DND-41 (cell line): ENCODE data around the gene VWA2.

Experiments
- ATAC-seq: fragments of 200-7000 bp; cut with Tn5 transposase; 3 replicates; pipeline ENCODE4 v1.9.1; 2021; ENCODE audit warnings: low read depth; ENCODE audit not compliant: insufficient read depth
- DNase-seq: peaks from one replicate; pipeline ENCODE4 v3.0.0-alpha.2; 2020
- H2AFZ ChIP-seq: 2 replicates; pipeline ENCODE4 v1.6.0; 2012; ENCODE audit warnings: low read depth, low read length
- H3K27ac ChIP-seq: 2 replicates; pipeline ENCODE4 v1.5.1; 2012; ENCODE audit warnings: low read length, inconsistent platforms
- H3K27me3 ChIP-seq: fragments of 200-600 bp; sonication (generic); 2 replicates; pipeline ENCODE4 v1.6.0; 2012; ENCODE audit warnings: low read length, mild to moderate bottlenecking, inconsistent platforms; ENCODE audit not compliant: insufficient read depth, poor library complexity
- H3K36me3 ChIP-seq: 2 replicates; pipeline ENCODE4 v1.5.1; 2012; ENCODE audit warnings: low read length, inconsistent platforms; ENCODE audit not compliant: insufficient read depth
- H3K4me1 ChIP-seq: 2 replicates; pipeline ENCODE4 v1.5.1; 2012; ENCODE audit warnings: mild to moderate bottlenecking, low read length; ENCODE audit not compliant: insufficient read depth
- H3K4me2 ChIP-seq: 2 replicates; pipeline ENCODE4 v1.6.0; 2012; ENCODE audit warnings: mild to moderate bottlenecking, moderate library complexity, low read length, inconsistent platforms; ENCODE audit not compliant: insufficient read depth
- H3K4me3 ChIP-seq, 2 experiments: fragments of 200-600 bp in 1 of 2; shearing (Covaris generic) in 1 of 2; 2 replicates each; pipeline ENCODE4 v1.5.1; 2012 to 2016; ENCODE audit warnings: inconsistent platforms in 2 of 2, low read length in 2 of 2, mild to moderate bottlenecking in 2 of 2, low read depth in 1 of 2, moderate library complexity in 1 of 2
- H3K79me2 ChIP-seq: 2 replicates; pipeline ENCODE4 v1.6.0; 2012; ENCODE audit warnings: low read length, inconsistent platforms; ENCODE audit not compliant: insufficient read depth
- H3K9ac ChIP-seq: 2 replicates; pipeline ENCODE4 v1.6.0; 2012; ENCODE audit warnings: low read depth, mild to moderate bottlenecking, inconsistent platforms, low read length, moderate library complexity
- H3K9me3 ChIP-seq: 2 replicates; pipeline ENCODE4 v1.5.1; 2012; ENCODE audit warnings: low read length, moderate library complexity, mild to moderate bottlenecking, inconsistent platforms; ENCODE audit not compliant: insufficient read depth, severe bottlenecking
- H4K20me1 ChIP-seq: 2 replicates; pipeline ENCODE4 v1.6.0; 2012; ENCODE audit warnings: low read length; ENCODE audit not compliant: insufficient read depth
- EZH2 ChIP-seq: IDR thresholded peaks from 3 replicates; pipeline ENCODE4 v1.6.1; 2012; ENCODE audit warnings: borderline replicate concordance, low read depth, mild to moderate bottlenecking, moderate library complexity, low read length, inconsistent platforms; ENCODE audit not compliant: severe bottlenecking
- TF ChIP-seq, protein P1 (sequence below): IDR thresholded peaks from 2 replicates; pipeline ENCODE4 v1.5.1; 2012; ENCODE audit warnings: borderline replicate concordance, low read length, moderate library complexity, mild to moderate bottlenecking; ENCODE audit not compliant: poor library complexity, severe bottlenecking; ENCODE audit errors: extremely low read depth

VWA2 gene

DNA sequence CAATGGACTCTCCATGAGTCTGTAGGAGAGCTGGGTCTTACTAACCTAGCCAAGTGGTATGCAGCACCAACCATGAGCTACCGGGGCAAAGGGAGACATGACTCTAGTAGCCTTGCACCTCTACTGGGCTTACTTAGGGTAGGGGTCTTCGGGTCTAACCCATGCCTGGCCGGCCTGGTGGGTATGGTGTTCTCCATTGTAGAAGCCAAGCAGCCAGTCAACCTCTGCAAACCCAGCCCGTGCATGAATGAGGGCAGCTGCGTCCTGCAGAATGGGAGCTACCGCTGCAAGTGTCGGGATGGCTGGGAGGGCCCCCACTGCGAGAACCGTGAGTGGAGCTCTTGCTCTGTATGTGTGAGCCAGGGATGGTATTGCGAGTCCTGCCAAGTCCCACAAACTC is 51.0 kb downstream of the VWA2 start:
- DNase-seq (no peak), ATAC-seq (no peak)
- H3K4me3 ChIP-seq, result no peak overlapping the region
- H2AFZ ChIP-seq, result no peak overlapping the region
- no peak overlapping the region for H3K9ac ChIP-seq
- TF ChIP-seq, protein P1, sequence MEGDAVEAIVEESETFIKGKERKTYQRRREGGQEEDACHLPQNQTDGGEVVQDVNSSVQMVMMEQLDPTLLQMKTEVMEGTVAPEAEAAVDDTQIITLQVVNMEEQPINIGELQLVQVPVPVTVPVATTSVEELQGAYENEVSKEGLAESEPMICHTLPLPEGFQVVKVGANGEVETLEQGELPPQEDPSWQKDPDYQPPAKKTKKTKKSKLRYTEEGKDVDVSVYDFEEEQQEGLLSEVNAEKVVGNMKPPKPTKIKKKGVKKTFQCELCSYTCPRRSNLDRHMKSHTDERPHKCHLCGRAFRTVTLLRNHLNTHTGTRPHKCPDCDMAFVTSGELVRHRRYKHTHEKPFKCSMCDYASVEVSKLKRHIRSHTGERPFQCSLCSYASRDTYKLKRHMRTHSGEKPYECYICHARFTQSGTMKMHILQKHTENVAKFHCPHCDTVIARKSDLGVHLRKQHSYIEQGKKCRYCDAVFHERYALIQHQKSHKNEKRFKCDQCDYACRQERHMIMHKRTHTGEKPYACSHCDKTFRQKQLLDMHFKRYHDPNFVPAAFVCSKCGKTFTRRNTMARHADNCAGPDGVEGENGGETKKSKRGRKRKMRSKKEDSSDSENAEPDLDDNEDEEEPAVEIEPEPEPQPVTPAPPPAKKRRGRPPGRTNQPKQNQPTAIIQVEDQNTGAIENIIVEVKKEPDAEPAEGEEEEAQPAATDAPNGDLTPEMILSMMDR, result no peak
- no peak for TF ChIP-seq EZH2
- H3K9me3 ChIP-seq, result no peaks in the 10 kb centered on the region
- no peaks in the 10 kb centered on the region for H3K36me3 ChIP-seq
- peaks cover 3% of the 10 kb centered on the region; the same call in 1 of the 2 replicates for H4K20me1 ChIP-seq
- no peaks in the 10 kb centered on the region for H3K4me1 ChIP-seq
- no peaks in the 10 kb centered on the region for H3K79me2 ChIP-seq
- H3K27me3 ChIP-seq, result no peaks in the 10 kb centered on the region
- no peak overlapping the region for H3K27ac ChIP-seq
- no peak overlapping the region for H3K4me2 ChIP-seq

DNA sequence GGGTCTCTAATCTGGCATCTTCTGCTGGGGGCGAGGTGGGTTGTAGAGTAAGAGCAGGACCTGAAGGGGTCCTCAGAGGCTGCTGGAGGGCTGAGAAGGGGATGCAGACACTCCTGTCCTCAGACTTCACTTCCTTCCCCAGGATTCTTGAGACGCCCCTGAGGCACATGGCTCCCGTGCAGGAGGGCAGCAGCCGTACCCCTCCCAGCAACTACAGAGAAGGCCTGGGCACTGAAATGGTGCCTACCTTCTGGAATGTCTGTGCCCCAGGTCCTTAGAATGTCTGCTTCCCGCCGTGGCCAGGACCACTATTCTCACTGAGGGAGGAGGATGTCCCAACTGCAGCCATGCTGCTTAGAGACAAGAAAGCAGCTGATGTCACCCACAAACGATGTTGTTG is 52.0 kb downstream of the VWA2 start:
- Histone ChIP-seq H3K27ac (no peak overlapping the region), H3K9ac (no peak overlapping the region), H3K79me2 (no peaks in the 10 kb centered on the region)

DNA sequence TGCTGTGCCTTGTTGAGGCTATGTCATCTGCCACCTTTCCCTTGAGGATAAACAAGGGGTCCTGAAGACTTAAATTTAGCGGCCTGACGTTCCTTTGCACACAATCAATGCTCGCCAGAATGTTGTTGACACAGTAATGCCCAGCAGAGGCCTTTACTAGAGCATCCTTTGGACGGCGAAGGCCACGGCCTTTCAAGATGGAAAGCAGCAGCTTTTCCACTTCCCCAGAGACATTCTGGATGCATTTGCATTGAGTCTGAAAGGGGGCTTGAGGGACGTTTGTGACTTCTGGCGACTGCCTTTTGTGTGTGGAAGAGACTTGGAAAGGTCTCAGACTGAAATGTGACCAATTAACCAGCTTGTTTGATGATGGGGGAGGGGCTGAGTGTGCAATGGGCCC is 52.5 kb downstream of the VWA2 start:
- no peaks in the 10 kb centered on the region for H4K20me1 ChIP-seq
- no peaks in the 10 kb centered on the region for H3K79me2 ChIP-seq
- ATAC-seq (no peak), DNase-seq (no peak)
- no peak overlapping the region for H3K4me3 ChIP-seq
- TF ChIP-seq EZH2, result no peak
- TF ChIP-seq, protein P1, result no peak
- peaks cover 6% of the 10 kb centered on the region for H3K9me3 ChIP-seq
- H3K4me2 ChIP-seq, result no peak overlapping the region
- H3K4me1 ChIP-seq, result no peaks in the 10 kb centered on the region
- H3K27me3 ChIP-seq, result no peaks in the 10 kb centered on the region
- no peak overlapping the region for H2AFZ ChIP-seq
- no peak overlapping the region for H3K27ac ChIP-seq
- no peak overlapping the region for H3K9ac ChIP-seq
- H3K36me3 ChIP-seq, result no peaks in the 10 kb centered on the region

More for the DNA sequence above, 52.0 kb downstream of the VWA2 start:
- Histone ChIP-seq H3K4me1 (no peaks in the 10 kb centered on the region), H2AFZ (no peak overlapping the region), H3K9me3 (peaks cover 6% of the 10 kb centered on the region), H3K4me3 (no peak overlapping the region), H4K20me1 (peaks cover 1% of the 10 kb centered on the region; the same call in 1 of the 2 replicates), H3K4me2 (no peak overlapping the region), H3K36me3 (no peaks in the 10 kb centered on the region), H3K27me3 (no peaks in the 10 kb centered on the region)
- TF ChIP-seq, protein P1, result no peak
- DNase-seq (no peak), ATAC-seq (no peak)

DNA sequence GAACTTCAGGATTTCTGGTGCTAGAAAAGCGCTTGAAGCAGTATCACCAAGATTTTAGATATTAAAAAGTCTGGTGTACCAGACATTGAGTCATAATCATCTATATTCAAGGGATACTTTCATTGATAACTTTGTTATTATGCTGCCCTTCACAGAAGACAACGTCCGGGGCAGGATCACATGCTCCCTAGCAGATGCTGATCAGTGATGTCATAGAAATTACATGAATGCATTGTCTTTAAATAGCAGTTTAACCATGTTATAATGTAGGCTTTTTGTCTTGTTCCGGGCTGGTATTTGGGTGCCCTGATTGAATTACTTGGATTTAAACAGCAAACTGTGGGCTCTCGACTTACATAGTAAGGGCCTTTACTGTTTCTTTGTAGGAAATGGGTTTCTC is 54.0 kb downstream of the VWA2 start:
- Histone ChIP-seq H3K9me3 (peaks cover 8% of the 10 kb centered on the region), H3K4me2 (no peak overlapping the region), H3K27me3 (no peaks in the 10 kb centered on the region), H3K27ac (no peak overlapping the region), H3K4me3 (no peak overlapping the region), H3K79me2 (no peaks in the 10 kb centered on the region), H3K36me3 (no peaks in the 10 kb centered on the region), H3K9ac (no peak overlapping the region), H4K20me1 (no peaks in the 10 kb centered on the region), H2AFZ (no peak overlapping the region), H3K4me1 (no peaks in the 10 kb centered on the region)
- TF ChIP-seq EZH2, result no peak
- TF ChIP-seq, protein P1, result no peak
- ATAC-seq, result no peak
- no peak for DNase-seq
